ENCODE results near the gene TKT. TPM values are rescaled to one million over a fixed set of nuclear protein-coding genes. Genes with fewer than 3 reads are reported as not detected.
A peak's percentile ranks its signal among the peaks of the same experiment; 100 is the strongest.

Gene TKT
- total and polyA plus RNA-seq, 2 of the 8 experiments (the other 6 are each of a cell fraction or from before 2014, with no cell fraction given), result 418 to 986 TPM

- Histone ChIP-seq H3K14ac (ENCODE audit: insufficient read length) (no peak overlapping the region), H4K20me1 (replicated peaks in 1 of 2; ENCODE audit: control insufficient read depth in 1 of 2, insufficient read depth in 2 of 2, low read length in 2 of 2) (no peaks in the 10 kb centered on the region), H3K4me1 (replicated peaks in 1 of 4; ENCODE audit: control insufficient read depth in 3 of 4, insufficient read depth in 4 of 4, low read length in 3 of 4) (peaks cover 0 to 18% (median 8%) of the 10 kb centered on the region in 4 experiments; a peak in 5 of 7 replicates), H3K4ac (replicated peaks; ENCODE audit: insufficient read length, low read depth, low read length) (no peak overlapping the region), H2BK15ac (ENCODE audit: low read length) (0 out of 2 replicates have a peak overlapping the region, but pooled peaks have one; percentile 61), H3K23ac (ENCODE audit: insufficient read length) (no peak overlapping the region), H3K18ac (ENCODE audit: extremely low read depth, low read length) (no peak overlapping the region), H3K27ac (ENCODE audit: low read depth, low read length) (no peak overlapping the region), H3K9me3 (ENCODE audit: insufficient read depth in 2 of 2, low read depth in 1 of 2, low read length in 1 of 2) (no peaks in the 10 kb centered on the region), H4K5ac (ENCODE audit: insufficient read length, low read depth, low read length) (no peak overlapping the region), H4K91ac (replicated peaks; ENCODE audit: insufficient read length, low read length) (no peak overlapping the region), H3K79me2 (ENCODE audit: control insufficient read depth in 1 of 2, insufficient read depth in 2 of 2, low read length in 2 of 2) (no peaks in the 10 kb centered on the region), H2BK5ac (ENCODE audit: low read depth, low read length) (no peak overlapping the region; the same call in 1 of the 2 replicates), H2BK12ac (ENCODE audit: low read depth, low read length) (no peak overlapping the region; the same call in 1 of the 2 replicates), H3K56ac (replicated peaks; ENCODE audit: insufficient read length, low read depth, low read length) (no peak overlapping the region), H3K9ac (replicated peaks in 1 of 4; ENCODE audit: extremely low read depth in 1 of 4, low read depth in 3 of 4, low read length in 3 of 4) (no peak overlapping the region), H3K79me1 (ENCODE audit: low read depth, low read length) (no peaks in the 10 kb centered on the region), H3K4me3 (ENCODE audit: extremely low read depth in 1 of 4, insufficient read depth in 2 of 4, low read depth in 3 of 4, low read length in 4 of 4) (no peak overlapping the region), H2BK120ac (replicated peaks; ENCODE audit: low read depth, low read length) (no peak overlapping the region), H3K23me2 (ENCODE audit: low read depth, low read length) (no peaks in the 10 kb centered on the region), H3K4me2 (ENCODE audit: insufficient read depth in 1 of 2, low read depth in 2 of 2, low read length in 2 of 2) (no peak overlapping the region), H2AFZ (ENCODE audit: low read length) (no peak overlapping the region), H4K8ac (ENCODE audit: extremely low read depth, insufficient read depth, low read length) (no peak overlapping the region), H3K27me3 (replicated peaks in 1 of 4; ENCODE audit: control insufficient read depth in 3 of 4, extremely low read depth in 1 of 4, insufficient read depth in 3 of 4, low read length in 3 of 4) (no peaks in the 10 kb centered on the region; a peak in 1 of 7 replicates), H3K36me3 (ENCODE audit: control insufficient read depth in 2 of 4, insufficient read depth in 4 of 4, low read length in 3 of 4) (no peaks in the 10 kb centered on the region), H2BK20ac (ENCODE audit: low read length) (no peak overlapping the region), H2AK5ac (ENCODE audit: low read depth, low read length) (no peak overlapping the region)
- 87% methylated on average over 10 of the region's 10 CpGs; no CpG with 5 or more reads in 1 of the 2 experiments for WGBS, 2 experiments (ENCODE audit: extremely low coverage in 1 of 2, insufficient coverage in 1 of 2, insufficient read length in 1 of 2, insufficient replicate concordance in 2 of 2, low coverage in 1 of 2, low lambda C conversion rate in 2 of 2, missing lambda C conversion rate in 1 of 2)
- DNase-seq (ENCODE audit: low read depth in 1 of 2, low spot score in 2 of 2) (peak in 1 of 2 experiments; percentile 56), FAIRE-seq (no peak)
- TF ChIP-seq, protein P1, sequence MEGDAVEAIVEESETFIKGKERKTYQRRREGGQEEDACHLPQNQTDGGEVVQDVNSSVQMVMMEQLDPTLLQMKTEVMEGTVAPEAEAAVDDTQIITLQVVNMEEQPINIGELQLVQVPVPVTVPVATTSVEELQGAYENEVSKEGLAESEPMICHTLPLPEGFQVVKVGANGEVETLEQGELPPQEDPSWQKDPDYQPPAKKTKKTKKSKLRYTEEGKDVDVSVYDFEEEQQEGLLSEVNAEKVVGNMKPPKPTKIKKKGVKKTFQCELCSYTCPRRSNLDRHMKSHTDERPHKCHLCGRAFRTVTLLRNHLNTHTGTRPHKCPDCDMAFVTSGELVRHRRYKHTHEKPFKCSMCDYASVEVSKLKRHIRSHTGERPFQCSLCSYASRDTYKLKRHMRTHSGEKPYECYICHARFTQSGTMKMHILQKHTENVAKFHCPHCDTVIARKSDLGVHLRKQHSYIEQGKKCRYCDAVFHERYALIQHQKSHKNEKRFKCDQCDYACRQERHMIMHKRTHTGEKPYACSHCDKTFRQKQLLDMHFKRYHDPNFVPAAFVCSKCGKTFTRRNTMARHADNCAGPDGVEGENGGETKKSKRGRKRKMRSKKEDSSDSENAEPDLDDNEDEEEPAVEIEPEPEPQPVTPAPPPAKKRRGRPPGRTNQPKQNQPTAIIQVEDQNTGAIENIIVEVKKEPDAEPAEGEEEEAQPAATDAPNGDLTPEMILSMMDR (IDR thresholded peaks at IDR 0.05; ENCODE audit: control extremely low read depth in 1 of 3, insufficient read depth in 1 of 3, low read depth in 1 of 3, low read length in 3 of 3), result peak in 2 of 3 experiments; percentile 47 to 63; a peak in 3 of 4 replicates
- TF ChIP-seq GTF2F1 (IDR thresholded peaks at IDR 0.05; ENCODE audit: borderline replicate concordance, low read depth, low read length) (no peak), RAD21 (IDR thresholded peaks at IDR 0.05 in 1 of 2, conservative IDR thresholded peaks at IDR 0.05 in 1 of 2; ENCODE audit: low read depth in 2 of 2, low read length in 2 of 2) (peak; percentile 47 to 57; a peak in 3 of 4 replicates)
- ChIA-PET POLR2A (ENCODE audit: partially characterized antibody) (interaction anchor here (0.7 to 1.6 kb wide), 5 partner anchors 28 to 149 kb away, joined by 3 to 4 read pairs (median 3); partner anchors contain the start of gene DCP1A), CTCF (ENCODE audit: partially characterized antibody) (interaction anchor here (0.6 to 8.3 kb wide), 20 partner anchors 9 to 511 kb away, joined by 3 to 164 read pairs (median 4); partner anchors contain the start of genes PRKCD and RFT1)
Measured at GRCh38 chr3:53198256-53198977, 57.4 kb downstream of the TKT start.

All from H1 (cell line).